Measurements from ENCODE around the gene KIAA0232.

GRCh38 chr4:6887591-6888371 lies 105.3 kb downstream of the KIAA0232 start:
- no peak for TF ChIP-seq CTCF (IDR thresholded peaks at IDR 0.05; ENCODE audit: borderline replicate concordance, extremely low read depth, low read length, poor library complexity, severe bottlenecking)
- no peak for TF ChIP-seq EZH2 (IDR thresholded peaks at IDR 0.05; ENCODE audit: borderline replicate concordance, low read depth, low read length, severe bottlenecking)
